ENCODE data around the gene XAGE1A.
"Not testable (repeated sequence)": the region's sequence is repeated elsewhere in the genome, so short reads cannot be mapped to it uniquely, and the experiment has no call there.

- not testable (repeated sequence) for TF ChIP-seq POLR2A, CTCF (IDR thresholded peaks at IDR 0.05)
These were observed 43.6 kb upstream of the XAGE1A start for GRCh38 chrX:52452031-52452430.
